GM18870 (cell line): Measurements from ENCODE around the gene CTSF.
"Not testable (repeated sequence)": the region's sequence is repeated elsewhere in the genome, so short reads cannot be mapped to it uniquely, and the experiment has no call there.

Source experiments
- ATAC-seq: cut with Tn5 transposase; IDR thresholded peaks from one replicate; pipeline ENCODE4 v1.9.1; 2021; ENCODE audit warnings: moderate library complexity; ENCODE audit not compliant: unreplicated experiment

Gene CTSF

DNA sequence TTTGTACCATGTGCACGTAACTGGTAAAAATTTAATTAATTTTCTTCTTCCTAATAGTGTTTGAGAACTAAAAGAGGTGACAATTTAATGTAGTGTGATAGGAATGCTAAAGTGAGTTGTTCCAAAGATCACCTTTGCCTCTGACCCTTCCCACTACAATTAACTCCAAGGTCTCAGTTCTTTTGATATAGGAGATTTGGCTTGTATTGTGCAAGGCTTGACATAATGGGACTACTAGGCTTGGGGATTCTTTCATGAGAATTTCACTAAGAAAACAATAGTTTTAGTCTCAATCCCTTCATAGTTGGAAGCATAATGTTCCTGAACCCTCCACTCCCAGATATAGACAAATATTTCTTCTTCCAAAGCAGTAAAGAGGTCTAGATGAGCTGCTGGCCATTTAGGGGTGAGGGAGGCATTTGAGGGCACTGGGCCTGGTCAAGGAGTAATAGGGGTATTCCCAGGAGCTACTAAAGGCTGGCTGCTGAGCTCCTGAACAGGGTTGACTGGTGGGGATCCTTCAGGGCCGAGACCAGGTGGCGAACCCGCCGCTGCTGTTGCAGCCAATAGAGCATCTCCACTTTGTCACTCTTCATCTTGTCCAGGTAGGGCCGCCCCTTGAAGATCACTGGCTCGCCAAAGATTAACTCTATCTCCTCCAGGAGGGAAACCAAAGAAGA, 21.7 kb upstream of the CTSF start:
- ATAC-seq, result no peak

GRCh38 chr11:66589315-66589714, 20.9 kb upstream of the CTSF start:
- not testable (repeated sequence) for ATAC-seq

GRCh38 chr11:66586136-66586535, 17.7 kb upstream of the CTSF start:
- no peak for ATAC-seq

- ATAC-seq, result not testable (repeated sequence)
Observed at GRCh38 chr11:66585447-66585846, 17.0 kb upstream of the CTSF start.

GRCh38 chr11:66582565-66583147, 14.2 kb upstream of the CTSF start:
- ATAC-seq, result not testable (repeated sequence)

- no peak for ATAC-seq
Observed at GRCh38 chr11:66581261-66581660, 12.9 kb upstream of the CTSF start.

- no peak for ATAC-seq
Observed at GRCh38 chr11:66580803-66581202, 12.4 kb upstream of the CTSF start.

DNA sequence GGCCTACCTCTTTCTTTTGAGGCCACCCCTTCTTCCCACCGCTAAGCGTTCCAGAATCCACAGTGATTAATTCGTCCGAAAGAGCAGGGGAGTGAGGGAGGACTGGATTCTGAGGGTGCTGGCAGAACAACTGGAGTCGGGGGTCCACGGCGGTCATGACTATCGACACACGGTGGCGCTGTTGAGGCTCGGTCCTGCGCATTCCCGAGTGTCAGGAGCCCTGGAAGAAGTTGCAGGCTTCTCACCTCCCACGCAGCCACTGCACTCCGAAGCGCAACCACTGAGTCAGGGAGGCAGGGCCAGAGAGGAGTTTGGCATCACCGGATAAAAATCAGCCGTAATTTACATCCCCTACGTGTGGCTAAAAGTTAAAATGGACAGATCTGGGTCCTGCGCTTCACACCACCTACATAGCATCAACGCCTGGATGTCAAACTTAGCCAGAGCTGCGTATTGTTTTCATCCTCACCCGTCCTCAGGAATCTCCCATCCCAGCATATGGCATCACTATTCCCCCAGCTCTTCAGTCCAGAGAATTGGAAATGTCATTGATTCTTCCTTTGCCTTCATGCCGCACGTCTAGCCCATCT, 10.7 kb upstream of the CTSF start:
- no peak for ATAC-seq

GRCh38 chr11:66570850-66571180, 2.4 kb upstream of the CTSF start:
- no peak for ATAC-seq

GRCh38 chr11:66570079-66570849, 1.9 kb upstream of the CTSF start:
- no peak for ATAC-seq

DNA sequence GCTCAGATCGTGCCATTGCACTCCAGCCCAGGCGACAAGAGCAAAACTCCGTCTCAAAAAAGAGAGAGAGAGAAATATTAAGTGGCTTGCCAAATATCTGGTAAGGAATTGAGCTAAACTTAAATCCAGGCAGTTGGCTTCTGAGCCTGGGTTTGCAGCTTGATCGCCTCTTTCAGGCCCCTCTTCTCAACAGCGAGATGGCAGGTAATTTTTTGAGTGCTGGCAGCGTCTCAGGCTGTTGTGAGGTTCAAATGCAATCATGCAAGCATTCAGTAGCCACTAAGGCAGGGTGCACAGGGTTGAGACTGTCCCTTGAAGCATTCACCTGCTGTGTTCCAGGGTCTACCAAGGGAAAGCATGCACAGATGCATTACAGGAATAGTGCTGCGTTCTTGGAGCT, 670 bp upstream of the CTSF start:
- no peak for ATAC-seq

DNA sequence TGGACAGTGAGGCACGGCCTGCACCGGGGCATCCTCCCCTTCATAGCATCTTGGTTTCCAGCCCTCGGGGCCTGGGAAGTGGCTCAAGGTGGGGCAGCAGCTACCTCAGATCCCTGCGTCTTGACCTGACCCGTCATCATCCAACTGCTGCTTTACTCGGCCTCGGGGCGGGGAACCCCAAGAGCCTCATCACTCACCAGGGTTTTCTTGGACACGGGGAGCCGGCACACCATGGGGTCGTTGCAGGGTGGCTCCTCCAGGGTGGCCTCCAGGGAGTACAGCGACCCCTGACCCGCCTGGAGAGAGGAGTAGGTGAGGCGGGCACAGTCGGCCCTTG, 651 bp downstream of the CTSF start:
- ATAC-seq, result no peak

- ATAC-seq, result no peak
Observed at GRCh38 chr11:66566221-66566620, 2.2 kb downstream of the CTSF start.

DNA sequence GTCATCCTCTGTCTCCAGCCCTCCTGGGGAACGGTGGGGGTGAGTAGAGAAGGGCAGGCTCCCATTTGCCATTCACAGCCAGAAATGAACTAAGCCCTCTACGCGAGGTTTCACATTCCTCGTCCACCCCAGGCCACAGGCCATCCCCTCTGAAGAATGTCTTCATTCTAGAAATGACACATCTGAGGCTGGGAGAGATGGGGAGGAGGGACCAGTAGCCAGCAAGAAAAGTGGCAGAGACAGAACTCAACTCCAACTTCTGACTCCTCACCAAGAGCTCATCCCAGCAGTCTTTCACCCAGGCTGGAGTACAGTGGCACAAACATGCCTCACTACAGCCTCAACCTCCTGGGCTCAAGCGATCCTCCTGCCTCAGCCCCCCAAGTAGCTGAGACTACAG, 3.4 kb downstream of the CTSF start:
- no peak for ATAC-seq

DNA sequence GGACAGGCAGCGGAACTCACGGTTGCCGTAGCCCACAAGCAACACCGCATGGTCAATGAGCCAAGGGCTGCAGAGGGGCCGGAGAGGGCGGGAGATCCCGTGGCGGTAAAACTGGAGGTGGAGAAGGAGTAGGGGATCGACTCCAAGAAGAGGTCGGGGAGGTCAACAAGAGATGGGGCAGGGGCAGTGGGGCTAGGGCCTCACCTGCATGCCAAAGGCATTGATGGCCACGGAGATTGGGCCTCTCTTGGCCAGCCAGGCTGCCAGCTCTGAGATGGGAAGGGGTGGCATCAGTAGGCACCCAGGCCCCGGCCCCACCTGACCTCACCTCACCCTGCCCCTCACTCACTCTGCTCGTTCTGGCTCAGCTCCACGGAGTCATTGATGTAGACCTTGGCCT, 3.9 kb downstream of the CTSF start:
- ATAC-seq, result no peak

DNA sequence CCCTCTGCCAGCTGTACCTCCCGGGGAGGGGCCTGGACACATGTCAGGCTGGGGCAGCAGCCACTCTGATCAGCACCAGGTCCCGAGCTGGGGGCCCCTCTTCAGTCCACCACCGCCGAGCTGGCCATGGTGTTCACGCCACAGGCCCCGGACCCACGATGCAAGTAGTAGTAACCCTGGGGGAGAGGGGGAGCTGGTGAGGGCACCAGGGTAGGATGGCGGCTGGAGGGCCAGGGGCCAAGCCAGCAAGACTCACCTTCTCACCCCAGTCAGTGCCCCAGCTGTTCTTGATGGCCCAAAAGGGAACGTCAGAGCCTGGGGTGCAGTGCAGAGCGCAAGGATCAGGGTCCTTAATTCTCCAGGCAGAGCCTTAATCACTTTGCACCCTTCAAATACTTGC, 4.6 kb downstream of the CTSF start:
- ATAC-seq, result no peak

DNA sequence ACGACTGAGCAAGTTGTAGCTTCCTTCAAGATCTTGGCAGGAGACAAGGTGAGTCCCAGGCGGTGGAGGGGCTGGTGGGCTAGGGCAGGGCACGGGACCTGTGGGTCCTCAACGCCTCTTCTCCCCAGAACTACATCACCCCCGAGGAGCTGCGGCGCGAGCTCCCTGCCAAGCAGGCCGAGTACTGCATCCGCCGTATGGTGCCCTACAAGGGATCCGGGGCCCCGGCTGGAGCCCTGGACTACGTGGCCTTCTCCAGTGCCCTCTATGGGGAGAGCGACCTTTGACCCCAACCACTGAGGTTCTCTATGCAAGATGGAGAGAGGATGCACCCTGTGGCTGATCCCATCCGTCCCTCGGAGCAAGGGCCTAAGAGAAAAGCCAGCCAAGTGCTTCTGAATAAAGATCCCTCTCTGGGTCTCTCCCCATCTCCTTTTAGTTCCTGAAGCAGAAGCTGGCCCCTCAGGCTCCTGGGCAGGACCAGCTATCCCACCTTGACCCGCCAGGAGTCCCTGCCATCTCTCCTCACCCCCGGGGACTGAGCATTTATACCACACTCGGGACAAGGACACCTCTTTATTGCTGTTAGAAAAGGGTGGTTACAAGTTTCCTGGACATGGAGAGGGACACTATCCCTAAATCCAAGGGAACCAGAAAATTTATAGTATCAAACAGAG, 5.4 kb downstream of the CTSF start:
- no peak for ATAC-seq

- ATAC-seq, result no peak
Observed at GRCh38 chr11:66562275-66562674, 6.1 kb downstream of the CTSF start.

- no peak for ATAC-seq
Observed at GRCh38 chr11:66561975-66562248, 6.5 kb downstream of the CTSF start.

- no peak for ATAC-seq
Observed at GRCh38 chr11:66561178-66561974, 7.0 kb downstream of the CTSF start.
